Stimulated activated effector memory CD8-positive, alpha-beta T cell treated with anti-CD3 and anti-CD28 coated beads, Interleukin-12 subunit alpha, Interleukin-12 subunit beta, amount 100 ng/mL, for 72 hours (primary cell): ENCODE results near the gene UBASH3A.

ENCODE experiments used
- ATAC-seq: fragments of 150-1000 bp; cut with Tn5 transposase; 2 replicates; pipeline ENCODE4 v1.10.0; 2021
- DNase-seq, 2 donors: peaks; one replicate each; pipeline ENCODE4 v3.0.0; 2021 to 2022; ENCODE audit warnings: low spot score in 2 of 2
- H3K27ac Mint-ChIP-seq: one replicate; pipeline ENCODE4 v1.8.0; 2022; ENCODE audit warnings: mild to moderate bottlenecking, mixed read lengths
- H3K36me3 Mint-ChIP-seq: one replicate; pipeline ENCODE4 v1.8.0; 2022; ENCODE audit warnings: mild to moderate bottlenecking, mixed read lengths
- H3K4me1 Mint-ChIP-seq: one replicate; pipeline ENCODE4 v1.8.0; 2022; ENCODE audit warnings: mixed read lengths
- H3K4me3 Mint-ChIP-seq: one replicate; pipeline ENCODE4 v1.8.0; 2022; ENCODE audit warnings: mild to moderate bottlenecking, mixed read lengths
- H3K9me3 Mint-ChIP-seq: one replicate; pipeline ENCODE4 v1.8.0; 2022; ENCODE audit warnings: mixed read lengths

Gene UBASH3A

GRCh38 chr21:42392731-42393442, 10.8 kb upstream of the UBASH3A start:
- peaks cover 71% of the 10 kb centered on the region for H3K36me3 Mint-ChIP-seq

GRCh38 chr21:42393443-42393950, 10.2 kb upstream of the UBASH3A start:
- peaks cover 70% of the 10 kb centered on the region for H3K36me3 Mint-ChIP-seq
- DNase-seq (no peak), ATAC-seq (no peak)
- H3K27ac Mint-ChIP-seq, result no peak overlapping the region
- no peaks in the 10 kb centered on the region for H3K9me3 Mint-ChIP-seq
- H3K4me3 Mint-ChIP-seq, result peak overlapping the region; percentile 39
- H3K4me1 Mint-ChIP-seq, result peaks cover 74% of the 10 kb centered on the region

More at GRCh38 chr21:42392731-42393442, 10.8 kb upstream of the UBASH3A start:
- Mint-ChIP-seq H3K9me3 (no peaks in the 10 kb centered on the region), H3K27ac (no peak overlapping the region), H3K4me1 (peaks cover 74% of the 10 kb centered on the region), H3K4me3 (peak overlapping the region; percentile 39)
- peak; percentile 89 for ATAC-seq
- DNase-seq, result no peak

GRCh38 chr21:42395302-42395701, 8.4 kb upstream of the UBASH3A start:
- H3K4me1 Mint-ChIP-seq, result peaks cover 70% of the 10 kb centered on the region
- peak overlapping the region; percentile 41 for H3K4me3 Mint-ChIP-seq
- no peaks in the 10 kb centered on the region for H3K9me3 Mint-ChIP-seq
- no peak for ATAC-seq
- no peak overlapping the region for H3K27ac Mint-ChIP-seq
- no peak for DNase-seq
- H3K36me3 Mint-ChIP-seq, result peaks cover 68% of the 10 kb centered on the region

- H3K4me3 Mint-ChIP-seq, result peak within 1 kb of the TSS; percentile 41
- no peak within 1 kb of the TSS for H3K27ac Mint-ChIP-seq
- no peak for ATAC-seq
- H3K9me3 Mint-ChIP-seq, result no peaks in the 10 kb centered on the region
- H3K36me3 Mint-ChIP-seq, result peaks cover 63% of the 10 kb centered on the region
- peaks cover 65% of the 10 kb centered on the region for H3K4me1 Mint-ChIP-seq
- DNase-seq, result no peak
Observed at GRCh38 chr21:42395905-42396651, 7.6 kb upstream of the UBASH3A start, which contains the start of gene TMPRSS3. TMPRSS3 (minus strand) TSS chr21:42396052; CDS start chr21:42395417, 635 bp downstream.

GRCh38 chr21:42396799-42397745, 6.6 kb upstream of the UBASH3A start:
- Mint-ChIP-seq H3K27ac (peak overlapping the region; percentile 75), H3K36me3 (peaks cover 60% of the 10 kb centered on the region), H3K4me1 (peaks cover 70% of the 10 kb centered on the region), H3K4me3 (no peak overlapping the region), H3K9me3 (peaks cover 6% of the 10 kb centered on the region)
- ATAC-seq (no peak), DNase-seq (no peak)

GRCh38 chr21:42397746-42398394, 5.8 kb upstream of the UBASH3A start:
- ATAC-seq (no peak), DNase-seq (no peak)
- Mint-ChIP-seq H3K4me3 (no peak overlapping the region), H3K36me3 (peaks cover 59% of the 10 kb centered on the region), H3K27ac (peak overlapping the region; percentile 75), H3K4me1 (peaks cover 68% of the 10 kb centered on the region), H3K9me3 (peaks cover 6% of the 10 kb centered on the region)

- ATAC-seq, result no peak
- peaks cover 65% of the 10 kb centered on the region for H3K4me1 Mint-ChIP-seq
- no peak overlapping the region for H3K4me3 Mint-ChIP-seq
Observed at GRCh38 chr21:42398436-42399028, 5.2 kb upstream of the UBASH3A start.

GRCh38 chr21:42400525-42400924, 3.2 kb upstream of the UBASH3A start:
- H3K4me3 Mint-ChIP-seq, result peak overlapping the region; percentile 88
- ATAC-seq, result peak; percentile 42
- DNase-seq, result no peak
- peaks cover 66% of the 10 kb centered on the region for H3K36me3 Mint-ChIP-seq
- H3K9me3 Mint-ChIP-seq, result peaks cover 6% of the 10 kb centered on the region
- peaks cover 54% of the 10 kb centered on the region for H3K4me1 Mint-ChIP-seq
- H3K27ac Mint-ChIP-seq, result no peak overlapping the region

More at GRCh38 chr21:42398436-42399028, 5.2 kb upstream of the UBASH3A start:
- DNase-seq, result no peak
- Mint-ChIP-seq H3K36me3 (peaks cover 58% of the 10 kb centered on the region), H3K27ac (peak overlapping the region; percentile 75), H3K9me3 (peaks cover 6% of the 10 kb centered on the region)

- Mint-ChIP-seq H3K27ac (peak overlapping the region; percentile 82), H3K36me3 (peaks cover 67% of the 10 kb centered on the region), H3K9me3 (peaks cover 6% of the 10 kb centered on the region), H3K4me3 (peak overlapping the region; percentile 88), H3K4me1 (peaks cover 52% of the 10 kb centered on the region)
- no peak for DNase-seq
- no peak for ATAC-seq
Observed at GRCh38 chr21:42401154-42401553, 2.5 kb upstream of the UBASH3A start.

GRCh38 chr21:42401820-42402251, 1.9 kb upstream of the UBASH3A start:
- Mint-ChIP-seq H3K27ac (peak overlapping the region; percentile 82), H3K36me3 (peaks cover 74% of the 10 kb centered on the region), H3K4me1 (peaks cover 56% of the 10 kb centered on the region), H3K4me3 (peak overlapping the region; percentile 88), H3K9me3 (peaks cover 6% of the 10 kb centered on the region)
- ATAC-seq, result no peak
- no peak for DNase-seq

GRCh38 chr21:42404539-42404938, 837 bp downstream of the UBASH3A start:
- Mint-ChIP-seq H3K4me3 (peak overlapping the region; percentile 88), H3K4me1 (peaks cover 57% of the 10 kb centered on the region), H3K27ac (peak overlapping the region; percentile 92), H3K36me3 (peaks cover 62% of the 10 kb centered on the region), H3K9me3 (peaks cover 6% of the 10 kb centered on the region)
- DNase-seq, result peak in 1 of 2 donors; percentile 64
- ATAC-seq, result no peak

- Mint-ChIP-seq H3K27ac (peak overlapping the region; percentile 92), H3K4me1 (peaks cover 59% of the 10 kb centered on the region), H3K36me3 (peaks cover 61% of the 10 kb centered on the region), H3K4me3 (peak overlapping the region; percentile 88), H3K9me3 (peaks cover 6% of the 10 kb centered on the region)
- ATAC-seq (peak; percentile 54), DNase-seq (no peak)
Observed at GRCh38 chr21:42405064-42406013, 1.6 kb downstream of the UBASH3A start.

- Mint-ChIP-seq H3K4me3 (peak overlapping the region; percentile 88), H3K27ac (peak overlapping the region; percentile 92), H3K9me3 (peaks cover 6% of the 10 kb centered on the region), H3K36me3 (peaks cover 61% of the 10 kb centered on the region), H3K4me1 (peaks cover 56% of the 10 kb centered on the region)
- ATAC-seq (peak; percentile 79), DNase-seq (peak in 1 of 2 donors; percentile 76)
Observed at GRCh38 chr21:42406201-42406621, 2.5 kb downstream of the UBASH3A start.
